Measurements from ENCODE around the gene AK5. TPM values are rescaled to one million over a fixed set of nuclear protein-coding genes. Genes with fewer than 3 reads are reported as not detected.
"Not testable (repeated sequence)": the region's sequence is repeated elsewhere in the genome, so short reads cannot be mapped to it uniquely, and the experiment has no call there.

AK5 gene
- total RNA-seq, 1 donor from 2014 or later = 1.8 TPM

DNA sequence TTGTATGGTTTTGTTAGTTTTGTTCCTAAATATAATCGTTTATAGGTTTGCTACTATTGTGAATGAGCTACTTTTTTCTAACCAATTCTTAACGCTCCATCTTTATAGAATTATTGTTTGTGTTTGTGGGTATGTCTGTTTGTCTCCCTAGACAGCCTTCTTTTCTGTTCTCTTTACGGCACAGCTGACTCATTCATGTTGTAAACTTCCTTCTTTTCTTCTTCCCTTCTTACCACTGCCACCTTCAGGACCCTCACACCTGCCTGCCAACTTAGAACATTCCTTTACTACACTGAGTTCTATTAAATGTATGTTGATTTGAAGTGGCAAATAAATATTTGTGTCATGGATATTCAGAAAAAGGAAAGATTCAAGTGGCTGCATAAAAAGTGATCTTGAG is 29.1 kb downstream of the AK5 start:
- no peak overlapping the region for H3K4me3 ChIP-seq (ENCODE audit: low read depth, low read length)
- DNase-seq (ENCODE audit: low read depth) = no peak
- no peak for TF ChIP-seq CTCF (IDR thresholded peaks at IDR 0.05; ENCODE audit: insufficient read depth, low read length, poor library complexity, severe bottlenecking)
- no peaks in the 10 kb centered on the region for H3K36me3 ChIP-seq (ENCODE audit: control insufficient read depth, insufficient read depth, low read length)
- no peaks in the 10 kb centered on the region for H3K27me3 ChIP-seq (ENCODE audit: control insufficient read depth, insufficient read depth, low read length)

GRCh38 chr1:77312364-77312763 is 30.5 kb downstream of the AK5 start:
- DNase-seq (ENCODE audit: low read depth); H3K4me3 ChIP-seq (ENCODE audit: low read depth, low read length): not testable (repeated sequence)

DNA sequence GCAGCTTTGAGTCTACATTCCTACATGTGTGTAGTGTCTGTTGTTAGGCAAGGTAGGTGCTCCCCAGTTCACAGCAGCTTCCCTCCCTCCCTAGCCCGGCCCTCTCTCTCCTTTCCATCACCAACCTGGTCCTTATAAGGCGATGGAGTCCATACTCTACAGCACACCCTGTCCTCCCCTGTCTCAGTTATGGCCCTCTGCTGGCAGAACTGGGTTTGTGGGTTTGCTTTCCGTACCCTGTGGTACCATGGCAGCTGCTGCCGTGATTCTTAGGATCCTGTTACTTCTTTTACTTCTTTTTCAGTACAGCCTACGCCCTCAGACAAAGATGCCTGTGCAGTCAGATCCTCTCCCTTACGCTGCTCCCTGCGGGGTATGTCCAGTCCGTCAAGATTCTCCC is 31.7 kb downstream of the AK5 start:
- Histone ChIP-seq H3K27me3 (ENCODE audit: control insufficient read depth, insufficient read depth, low read length) (no peaks in the 10 kb centered on the region), H3K4me3 (ENCODE audit: low read depth, low read length) (no peak overlapping the region), H3K36me3 (ENCODE audit: control insufficient read depth, insufficient read depth, low read length) (no peaks in the 10 kb centered on the region)
- peak; percentile 47 for TF ChIP-seq CTCF (IDR thresholded peaks at IDR 0.05; ENCODE audit: insufficient read depth, low read length, poor library complexity, severe bottlenecking)
- no peak for DNase-seq (ENCODE audit: low read depth)

More at GRCh38 chr1:77312364-77312763, 30.5 kb downstream of the AK5 start:
- not testable (repeated sequence) for H3K27me3 ChIP-seq (ENCODE audit: control insufficient read depth, insufficient read depth, low read length); H3K36me3 ChIP-seq (ENCODE audit: control insufficient read depth, insufficient read depth, low read length)

- Histone ChIP-seq H3K27me3 (ENCODE audit: control insufficient read depth, insufficient read depth, low read length) (no peaks in the 10 kb centered on the region), H3K4me3 (ENCODE audit: low read depth, low read length) (no peak overlapping the region), H3K36me3 (ENCODE audit: control insufficient read depth, insufficient read depth, low read length) (no peaks in the 10 kb centered on the region)
- DNase-seq (ENCODE audit: low read depth) = peak; percentile 71
- TF ChIP-seq CTCF (IDR thresholded peaks at IDR 0.05; ENCODE audit: insufficient read depth, low read length, poor library complexity, severe bottlenecking) = no peak
Measured at GRCh38 chr1:77316006-77316405, 34.2 kb downstream of the AK5 start.

GRCh38 chr1:77316966-77317365 is 35.1 kb downstream of the AK5 start:
- H3K27me3 ChIP-seq (ENCODE audit: control insufficient read depth, insufficient read depth, low read length) = no peaks in the 10 kb centered on the region
- TF ChIP-seq CTCF (IDR thresholded peaks at IDR 0.05; ENCODE audit: insufficient read depth, low read length, poor library complexity, severe bottlenecking) = no peak
- no peaks in the 10 kb centered on the region for H3K36me3 ChIP-seq (ENCODE audit: control insufficient read depth, insufficient read depth, low read length)
- DNase-seq (ENCODE audit: low read depth) = no peak
- no peak overlapping the region for H3K4me3 ChIP-seq (ENCODE audit: low read depth, low read length)

DNA sequence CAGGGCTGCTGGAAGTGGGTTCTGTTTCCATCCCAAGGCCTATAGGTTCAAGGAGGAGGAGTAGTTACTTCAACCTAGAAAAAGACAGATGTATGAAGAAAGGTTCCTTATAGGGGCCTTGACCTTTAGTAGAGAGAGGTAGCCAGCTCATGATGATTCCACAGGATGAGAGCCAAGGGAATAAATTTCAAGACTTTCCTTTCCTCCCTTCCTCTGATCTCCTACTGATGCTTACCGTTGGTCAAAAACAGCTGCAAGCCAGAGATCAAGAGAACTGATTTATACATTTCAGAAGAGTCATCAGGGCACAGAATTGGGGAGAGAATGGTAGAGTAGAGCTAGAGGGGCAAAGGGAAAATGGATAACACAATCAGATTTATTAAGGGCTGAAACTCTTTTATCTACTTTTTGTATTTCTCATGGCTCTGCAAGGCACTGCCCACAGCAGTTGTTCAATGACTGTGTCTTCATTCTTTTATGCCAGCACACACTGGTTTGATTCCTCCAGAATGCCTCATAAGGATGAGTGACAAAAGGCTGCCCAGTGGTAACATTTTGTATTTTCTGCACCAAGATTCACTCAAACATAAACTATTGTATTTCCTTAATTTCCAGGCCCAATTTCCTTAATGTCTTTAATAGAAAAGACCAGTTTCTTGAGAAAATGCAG is 37.4 kb downstream of the AK5 start:
- Histone ChIP-seq H3K4me3 (ENCODE audit: low read depth, low read length) (no peak overlapping the region), H3K36me3 (ENCODE audit: control insufficient read depth, insufficient read depth, low read length) (no peaks in the 10 kb centered on the region), H3K27me3 (ENCODE audit: control insufficient read depth, insufficient read depth, low read length) (no peaks in the 10 kb centered on the region)
- DNase-seq (ENCODE audit: low read depth) = no peak
- no peak for TF ChIP-seq CTCF (IDR thresholded peaks at IDR 0.05; ENCODE audit: insufficient read depth, low read length, poor library complexity, severe bottlenecking)

Data from kidney epithelial cell (primary cell).